OCI-LY7 (cell line): Measurements from ENCODE around the gene PLIN5. TPM values are rescaled to one million over a fixed set of nuclear protein-coding genes. Genes with fewer than 3 reads are reported as not detected.
"Not testable (repeated sequence)": the region's sequence is repeated elsewhere in the genome, so short reads cannot be mapped to it uniquely, and the experiment has no call there.

ENCODE experiments used
- BruUV-seq: library from RNA; stranded (reverse); fragments of 400-500 nt; replicated peaks from 2 replicates; lab custom pipeline; 2021; lab: Mats Ljungman, UMichigan
- CTCF ChIA-PET: fragments of 300-600 bp; sonication (Branson Sonifier 250); formaldehyde crosslinking; loops from one replicate; lab custom pipeline; 2022; ENCODE audit warnings: antibody characterized with exemption; ENCODE audit not compliant: unreplicated experiment; lab: Charles Lee
- POLR2A ChIA-PET: fragments of 300-600 bp; sonication (Branson Sonifier 250); formaldehyde crosslinking; loops from one replicate; lab custom pipeline; 2022; ENCODE audit warnings: antibody characterized with exemption; lab: Charles Lee
- DNase-seq: peaks from one replicate; pipeline ENCODE4 v3.0.0-alpha.2; 2015; ENCODE audit warnings: low spot score
- H2AFZ ChIP-seq: fragments of 200-600 bp; sonication (generic), shearing (Covaris generic); 2 replicates; pipeline ENCODE4 v1.6.1; 2014; ENCODE audit warnings: mild to moderate bottlenecking, antibody characterized with exemption, low read length, moderate library complexity
- H3K27ac ChIP-seq: fragments of 200-600 bp; sonication (generic); 2 replicates; pipeline ENCODE4 v1.5.1; 2014; ENCODE audit warnings: mixed run types, low read depth, mild to moderate bottlenecking, moderate library complexity, low read length, inconsistent platforms; ENCODE audit not compliant: poor library complexity, severe bottlenecking
- H3K36me3 ChIP-seq: fragments of 200-600 bp; sonication (generic); 2 replicates; pipeline ENCODE4 v1.6.1; 2014; ENCODE audit warnings: mild to moderate bottlenecking, antibody characterized with exemption, low read length, moderate library complexity, mixed read lengths; ENCODE audit not compliant: insufficient read depth
- H3K4me1 ChIP-seq: fragments of 200-600 bp; sonication (generic); 2 replicates; pipeline ENCODE4 v1.5.1; 2014; ENCODE audit warnings: mild to moderate bottlenecking, low read length; ENCODE audit not compliant: insufficient read depth, poor library complexity, severe bottlenecking
- H3K4me2 ChIP-seq: fragments of 200-600 bp; sonication (generic); 2 replicates; pipeline ENCODE4 v1.6.1; 2014; ENCODE audit warnings: mild to moderate bottlenecking, low read length
- H3K4me3 ChIP-seq: fragments of 200-600 bp; sonication (generic); 2 replicates; pipeline ENCODE4 v1.5.1; 2014; ENCODE audit warnings: mild to moderate bottlenecking, low read depth, low read length; ENCODE audit not compliant: poor library complexity, severe bottlenecking
- H3K79me2 ChIP-seq: fragments of 200-600 bp; sonication (generic); 2 replicates; pipeline ENCODE4 v1.6.1; 2016; ENCODE audit warnings: low read depth, mild to moderate bottlenecking, low read length, moderate library complexity, mixed read lengths; ENCODE audit not compliant: insufficient read depth
- H3K9me2 ChIP-seq: fragments of 200-600 bp; sonication (generic); 2 replicates; pipeline ENCODE4 v1.6.1; 2016; ENCODE audit warnings: mild to moderate bottlenecking, low read length, mixed read lengths; ENCODE audit not compliant: insufficient read depth
- H3K9me3 ChIP-seq: fragments of 200-600 bp; sonication (generic); 2 replicates; pipeline ENCODE4 v1.6.1; 2014; ENCODE audit warnings: mild to moderate bottlenecking, mixed run types, low read length, mixed read lengths
- H4K20me1 ChIP-seq: fragments of 200-600 bp; sonication (generic); 2 replicates; pipeline ENCODE4 v1.6.1; 2014; ENCODE audit warnings: mild to moderate bottlenecking, antibody characterized with exemption, low read length, moderate library complexity, mixed read lengths; ENCODE audit not compliant: insufficient read depth
- CTCF ChIP-seq: fragments of 200-600 bp; sonication (generic); conservative IDR thresholded peaks from 2 replicates; pipeline ENCODE4 v1.5.1; 2014; ENCODE audit warnings: mild to moderate bottlenecking, antibody characterized with exemption, low read length, moderate library complexity, mixed read lengths
- EZH2phosphoT487 ChIP-seq: fragments of 200-600 bp; sonication (generic); IDR thresholded peaks from 2 replicates; pipeline ENCODE4 v1.6.1; 2018; ENCODE audit warnings: low read depth, borderline replicate concordance, mild to moderate bottlenecking, mixed run types, antibody characterized with exemption, low read length, moderate library complexity, mixed read lengths
- intact Hi-C: fragments of 100-400 bp; cut with micrococcal nuclease; formaldehyde crosslinking; loops from one replicate; pipeline ENCODE4 v1.10.0; 2022; ENCODE audit not compliant: unreplicated experiment
- total RNA-seq, 2 experiments: library from RNA; depleted of rRNA in 1 of 2; stranded (reverse); fragments of >200 nt in 1 of 2; shearing (Covaris generic) in 1 of 2; gene quantifications; 2 replicates each; pipeline ENCODE4 v1.2.3, GENCODE V29; 2014 to 2022

The PLIN5 gene
- total RNA-seq, 2 experiments from 2014 or later: 0.85 to 1.9 TPM

DNA sequence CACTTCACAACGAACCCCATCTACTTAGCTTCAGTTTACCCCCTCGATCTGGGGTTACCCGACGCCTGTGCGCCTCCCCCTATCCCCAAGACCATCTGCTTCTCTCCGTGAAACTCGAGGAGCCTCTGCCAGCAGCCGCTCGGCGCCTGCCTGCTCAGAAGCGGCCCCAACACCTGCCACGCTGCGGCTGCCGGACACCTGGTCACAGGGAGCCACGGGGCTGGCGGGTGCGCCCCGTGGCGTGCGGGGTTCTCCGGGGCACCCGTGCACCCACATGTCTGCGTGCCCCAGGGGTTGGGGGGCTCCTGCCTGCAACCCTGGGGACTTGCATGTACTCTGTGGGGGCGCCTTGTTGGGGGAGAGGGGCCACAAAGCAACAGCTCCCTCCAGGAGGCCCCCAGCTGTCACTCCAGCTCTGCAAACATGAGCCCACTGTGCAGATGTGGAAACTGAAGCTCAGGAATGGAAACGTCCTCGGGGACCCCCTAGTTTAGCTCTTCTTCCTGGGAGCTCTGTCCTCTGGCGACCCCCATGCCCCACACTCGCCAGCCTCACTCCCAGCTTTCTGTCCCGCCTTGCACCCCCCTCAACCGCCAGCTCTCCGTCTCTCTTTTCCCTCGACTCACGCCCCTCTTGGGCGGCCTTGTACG lies 31.5 kb upstream of the PLIN5 start:
- no peak overlapping the region for H3K27ac ChIP-seq
- intact Hi-C loops: loop anchor here (2.0 kb wide), 1 partner anchor 70 kb away; no protein-coding TSS in a partner anchor
- H4K20me1 ChIP-seq: no peaks in the 10 kb centered on the region
- no peak overlapping the region for H3K4me2 ChIP-seq
- no peak overlapping the region for H3K4me3 ChIP-seq
- no TSS peak for BruUV-seq
- no peaks in the 10 kb centered on the region for H3K36me3 ChIP-seq
- TF ChIP-seq EZH2phosphoT487 (no peak), CTCF (no peak)
- no peak for DNase-seq
- H2AFZ ChIP-seq: no peak overlapping the region
- no peaks in the 10 kb centered on the region for H3K4me1 ChIP-seq
- CTCF ChIA-PET: interaction anchor here (0.9 to 1.0 kb wide), 2 partner anchors 19 to 70 kb away, joined by 3 read pairs; no protein-coding TSS in a partner anchor
- no peaks in the 10 kb centered on the region for H3K9me2 ChIP-seq
- no peaks in the 10 kb centered on the region for H3K79me2 ChIP-seq
- POLR2A ChIA-PET: no interaction called here
- no peaks in the 10 kb centered on the region for H3K9me3 ChIP-seq

DNA sequence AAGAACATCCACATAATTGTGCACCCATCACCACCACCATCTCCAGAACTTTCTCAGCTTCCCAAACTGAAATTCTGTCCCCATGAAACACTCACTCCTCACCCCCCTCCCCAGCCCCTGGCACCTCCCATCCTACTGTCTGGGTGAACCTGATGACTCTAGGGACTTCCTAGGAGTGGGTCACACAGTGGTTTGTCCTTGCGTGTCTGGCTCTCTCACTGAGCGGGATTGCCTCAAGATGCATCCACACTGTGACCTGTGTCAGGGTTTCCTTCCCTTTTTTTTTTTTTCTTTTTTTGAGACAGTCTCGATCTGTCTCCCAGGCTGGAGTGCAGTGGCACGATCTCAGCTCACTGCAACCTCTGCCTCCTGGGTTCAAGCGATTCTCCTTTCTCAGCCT lies 28.5 kb upstream of the PLIN5 start:
- H3K9me3 ChIP-seq, intact Hi-C loops, DNase-seq, H2AFZ ChIP-seq, H3K4me2 ChIP-seq, H3K9me2 ChIP-seq, H3K79me2 ChIP-seq, CTCF ChIA-PET, BruUV-seq, H3K4me3 ChIP-seq, POLR2A ChIA-PET, H3K4me1 ChIP-seq, H3K36me3 ChIP-seq, H4K20me1 ChIP-seq, H3K27ac ChIP-seq: not testable (repeated sequence)

DNA sequence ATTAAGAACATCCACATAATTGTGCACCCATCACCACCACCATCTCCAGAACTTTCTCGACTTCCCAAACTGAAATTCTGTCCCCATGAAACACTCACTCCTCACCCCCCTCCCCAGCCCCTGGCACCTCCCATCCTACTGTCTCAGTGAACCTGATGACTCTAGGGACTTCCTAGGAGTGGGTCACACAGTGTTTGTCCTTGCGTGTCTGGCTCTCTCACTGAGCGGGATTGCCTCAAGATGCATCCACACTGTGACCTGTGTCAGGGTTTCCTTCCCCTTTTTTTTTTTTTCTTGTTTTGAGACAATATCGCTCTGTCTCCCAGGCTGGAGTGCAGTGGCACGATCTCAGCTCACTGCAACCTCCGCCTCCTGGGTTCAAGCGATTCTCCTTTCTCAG lies 27.1 kb upstream of the PLIN5 start:
- H3K27ac ChIP-seq, H3K36me3 ChIP-seq, H4K20me1 ChIP-seq, intact Hi-C loops, BruUV-seq, H3K9me2 ChIP-seq, H3K4me2 ChIP-seq, H3K9me3 ChIP-seq, DNase-seq, H2AFZ ChIP-seq, POLR2A ChIA-PET, H3K4me3 ChIP-seq, CTCF ChIA-PET, H3K79me2 ChIP-seq, H3K4me1 ChIP-seq: not testable (repeated sequence)
